GM23338 (cell line): ENCODE measurements around the gene PLA2G12A. TPM values are rescaled to one million over a fixed set of nuclear protein-coding genes. Genes with fewer than 3 reads are reported as not detected.

ENCODE experiments used
- ATAC-seq: fragments of 200-7000 bp; cut with Tn5 transposase; 3 replicates; pipeline ENCODE4 v1.9.1; 2020
- DNase-seq: peaks from one replicate; pipeline ENCODE4 v3.0.0-alpha.2; 2015; ENCODE audit warnings: low spot score
- H2AFZ ChIP-seq: fragments of 200-600 bp; sonication (generic); 2 replicates; pipeline ENCODE4 v1.8.0; 2016; ENCODE audit warnings: antibody characterized with exemption, mild to moderate bottlenecking, moderate library complexity
- H3F3A ChIP-seq: fragments of 200-600 bp; sonication (generic); replicated peaks from 2 replicates; pipeline ENCODE4 v1.8.0; 2017; ENCODE audit warnings: antibody characterized with exemption, mixed run types, low read depth
- H3K27ac ChIP-seq: fragments of 200-600 bp; sonication (generic); 2 replicates; pipeline ENCODE4 v1.6.1; 2016; ENCODE audit warnings: low read depth
- H3K27me3 ChIP-seq: fragments of 200-600 bp; sonication (generic); 2 replicates; pipeline ENCODE4 v1.8.0; 2016; ENCODE audit warnings: mild to moderate bottlenecking, mixed run types, moderate library complexity; ENCODE audit not compliant: insufficient read depth
- H3K36me3 ChIP-seq: fragments of 200-600 bp; sonication (generic); 2 replicates; pipeline ENCODE4 v1.8.0; 2016; ENCODE audit warnings: mild to moderate bottlenecking; ENCODE audit not compliant: insufficient read depth
- H3K4me1 ChIP-seq: fragments of 200-600 bp; sonication (generic); 2 replicates; pipeline ENCODE4 v1.8.0; 2016; ENCODE audit warnings: mild to moderate bottlenecking, moderate library complexity; ENCODE audit not compliant: insufficient read depth
- H3K4me2 ChIP-seq: fragments of 200-600 bp; sonication (generic); 2 replicates; pipeline ENCODE4 v1.7.1; 2017; ENCODE audit warnings: mixed run types
- H3K4me3 ChIP-seq: fragments of 200-600 bp; sonication (generic); 2 replicates; pipeline ENCODE4 v1.6.1; 2016; ENCODE audit warnings: mixed run types
- H3K79me2 ChIP-seq: fragments of 200-600 bp; sonication (generic); replicated peaks from 2 replicates; pipeline ENCODE4 v1.8.0; 2017; ENCODE audit warnings: mild to moderate bottlenecking; ENCODE audit not compliant: insufficient read depth
- H3K9me2 ChIP-seq: fragments of 200-600 bp; sonication (generic); 2 replicates; pipeline ENCODE4 v1.8.0; 2017; ENCODE audit not compliant: insufficient read depth
- H4K20me1 ChIP-seq: fragments of 200-600 bp; sonication (generic); replicated peaks from 2 replicates; pipeline ENCODE4 v1.8.0; 2017; ENCODE audit warnings: mild to moderate bottlenecking; ENCODE audit not compliant: insufficient read depth
- H3K27ac Mint-ChIP-seq: 2 replicates; pipeline ENCODE4 v1.8.0; 2020; ENCODE audit warnings: inconsistent platforms, mild to moderate bottlenecking, moderate library complexity, mixed read lengths
- H3K27me3 Mint-ChIP-seq: 3 replicates; pipeline ENCODE4 v1.8.0; 2022; ENCODE audit warnings: low read depth, mild to moderate bottlenecking, moderate library complexity, mixed read lengths, inconsistent platforms; ENCODE audit not compliant: insufficient read depth, poor library complexity
- H3K36me3 Mint-ChIP-seq: 3 replicates; pipeline ENCODE4 v1.8.0; 2021; ENCODE audit warnings: low read depth, mild to moderate bottlenecking, inconsistent platforms, moderate library complexity, mixed read lengths
- H3K4me1 Mint-ChIP-seq: 3 replicates; pipeline ENCODE4 v1.8.0; 2020; ENCODE audit warnings: mild to moderate bottlenecking, inconsistent platforms, mixed read lengths
- H3K4me3 Mint-ChIP-seq: 3 replicates; pipeline ENCODE4 v1.8.0; 2021; ENCODE audit warnings: moderate library complexity, mild to moderate bottlenecking, inconsistent platforms, mixed read lengths
- H3K9me3 Mint-ChIP-seq: 3 replicates; pipeline ENCODE4 v1.8.0; 2020; ENCODE audit warnings: moderate library complexity, mild to moderate bottlenecking, inconsistent platforms, mixed read lengths
- CREB1 ChIP-seq: fragments of 250-450 bp; sonication (Bioruptor Pico); IDR thresholded peaks from 2 replicates; pipeline ENCODE4 v1.5.0; 2020; ENCODE audit warnings: low read depth, mild to moderate bottlenecking, moderate library complexity
- CTCF ChIP-seq, 2 experiments: fragments of 200-600 bp in 1 of 2; sonication (generic) in 1 of 2; conservative IDR thresholded peaks; 2 replicates each; pipeline versions ENCODE4 v1.5.1 to v1.6.1; 2016 to 2017; ENCODE audit warnings: antibody characterized with exemption in 2 of 2, low read depth in 2 of 2, mild to moderate bottlenecking in 2 of 2, moderate library complexity in 1 of 2
- ETS1 ChIP-seq: IDR thresholded peaks from 2 replicates; pipeline ENCODE4 v1.6.1; 2016; ENCODE audit warnings: antibody characterized with exemption
- EZH2 ChIP-seq: fragments of 200-600 bp; sonication (generic); IDR thresholded peaks from one replicate; pipeline ENCODE4 v1.8.0; 2017; ENCODE audit warnings: antibody characterized with exemption, mild to moderate bottlenecking, low read depth; ENCODE audit not compliant: unreplicated experiment
- EZH2phosphoT487 ChIP-seq: fragments of 200-600 bp; sonication (generic); IDR thresholded peaks from one replicate; pipeline ENCODE4 v1.8.1; 2018; ENCODE audit warnings: antibody characterized with exemption; ENCODE audit not compliant: unreplicated experiment
- JUNB ChIP-seq: IDR thresholded peaks from one replicate; pipeline ENCODE4 v1.6.1; 2016; ENCODE audit warnings: antibody characterized with exemption; ENCODE audit not compliant: unreplicated experiment
- REST ChIP-seq: IDR thresholded peaks from one replicate; pipeline ENCODE4 v1.6.1; 2018; ENCODE audit warnings: antibody characterized with exemption; ENCODE audit not compliant: unreplicated experiment
- STAT1 ChIP-seq: IDR thresholded peaks from one replicate; pipeline ENCODE4 v1.6.1; 2016; ENCODE audit warnings: antibody characterized with exemption; ENCODE audit not compliant: unreplicated experiment
- ZNF114 ChIP-seq: fragments of 250-450 bp; sonication (Bioruptor Pico); IDR thresholded peaks from 2 replicates; pipeline ENCODE4 v1.5.0; 2020; ENCODE audit warnings: mild to moderate bottlenecking, moderate library complexity
- ZNF331 ChIP-seq: fragments of 250-450 bp; sonication (Bioruptor Pico); IDR thresholded peaks from 2 replicates; pipeline ENCODE4 v1.5.0; 2020; ENCODE audit warnings: low read depth, mild to moderate bottlenecking, moderate library complexity
- ZNF462 ChIP-seq: fragments of 250-450 bp; sonication (Bioruptor Pico); IDR thresholded peaks from 2 replicates; pipeline ENCODE4 v1.5.0; 2020; ENCODE audit warnings: mild to moderate bottlenecking, moderate library complexity
- polyA plus RNA-seq: library from polyadenylated mRNA; unstranded; fragments of >200 nt; fragmentation: Nextera tagmentation; extraction: Ambion mirVana; gene quantifications from 2 replicates; pipeline ENCODE4 v1.2.1, GENCODE V29; 2016
- total RNA-seq: library from RNA; depleted of rRNA; stranded (reverse); fragments of >200 nt; shearing (Covaris generic); gene quantifications from 2 replicates; pipeline ENCODE4 v1.2.3, GENCODE V29; 2014

PLA2G12A gene
- total and polyA plus RNA-seq, 2 experiments from 2014 or later = 30.8 to 70.7 TPM

- TF ChIP-seq ETS1 (no peak), REST (no peak), JUNB (no peak)
These were observed 16.0 kb upstream of the PLA2G12A start (continued) for GRCh38 chr4:109745830-109746229.

- Histone ChIP-seq H4K20me1 (no peaks in the 10 kb centered on the region), H3K4me1 (0 out of 2 replicates have a peak, but pooled peaks cover 4% of the 10 kb centered on the region), H3K4me3 (no peak overlapping the region), H3K27me3 (no peaks in the 10 kb centered on the region), H3F3A (no peaks in the 10 kb centered on the region), H2AFZ (no peak overlapping the region), H3K27ac (no peak overlapping the region), H3K79me2 (no peaks in the 10 kb centered on the region), H3K4me2 (no peak overlapping the region), H3K9me2 (no peaks in the 10 kb centered on the region), H3K36me3 (no peaks in the 10 kb centered on the region)
- Mint-ChIP-seq H3K9me3 (no peaks in the 10 kb centered on the region; the same call in 2 of the 3 replicates), H3K27me3 (peaks cover 6% of the 10 kb centered on the region), H3K4me3 (no peak overlapping the region), H3K36me3 (no peaks in the 10 kb centered on the region), H3K27ac (no peak overlapping the region), H3K4me1 (peaks cover 8% of the 10 kb centered on the region; the same call in 2 of the 3 replicates)
- no peak for DNase-seq
- ATAC-seq = no peak
- TF ChIP-seq ZNF331 (CRISPR knock-in tag) = no peak
- no peak for TF ChIP-seq ZNF462 (CRISPR knock-in tag)
- no peak for TF ChIP-seq STAT1
- no peak for TF ChIP-seq ZNF114 (CRISPR knock-in tag)
- no peak for TF ChIP-seq CTCF (conservative IDR thresholded peaks at IDR 0.05; ENCODE audit: low read depth in 2 of 2)
- no peak for TF ChIP-seq ETS1
- no peak for TF ChIP-seq CREB1 (CRISPR knock-in tag)
- TF ChIP-seq EZH2phosphoT487 = no peak
- TF ChIP-seq JUNB = no peak
- no peak for TF ChIP-seq EZH2
These were observed 9.7 kb upstream of the PLA2G12A start for GRCh38 chr4:109739547-109739946.
